Aorta (tissue), 5 donors: ENCODE data around the gene ACCSL. TPM values are rescaled to one million over a fixed set of nuclear protein-coding genes. Genes with fewer than 3 reads are reported as not detected.
A peak's percentile ranks its signal among the peaks of the same experiment; 100 is the strongest.

Experiments
- ATAC-seq: fragments of 200-7000 bp; cut with Tn5 transposase; one replicate; pipeline ENCODE4 v1.9.1; 2022; ENCODE audit warnings: moderate library complexity; ENCODE audit not compliant: low FRiP score
- DNase-seq, 2 donors: peaks; one replicate each; pipeline ENCODE4 v3.0.0-alpha.2; 2020
- H3K27ac ChIP-seq, 2 donors: one replicate each; pipeline ENCODE4 v1.5.1; 2013; ENCODE audit warnings: low read length in 2 of 2, mild to moderate bottlenecking in 2 of 2, moderate library complexity in 2 of 2, control low read depth in 1 of 2, inconsistent platforms in 1 of 2, low read depth in 1 of 2
- H3K27me3 ChIP-seq, 2 donors: one replicate each; pipeline ENCODE4 v1.6.1; 2013; ENCODE audit warnings: control low read depth in 1 of 2, low read length in 1 of 2, mild to moderate bottlenecking in 1 of 2, moderate library complexity in 1 of 2; ENCODE audit not compliant: insufficient read depth in 2 of 2, control insufficient read depth in 1 of 2
- H3K36me3 ChIP-seq, 2 donors: one replicate each; pipeline ENCODE4 v1.6.1; 2013; ENCODE audit warnings: control low read depth in 1 of 2, low read length in 1 of 2, mild to moderate bottlenecking in 1 of 2; ENCODE audit not compliant: insufficient read depth in 2 of 2, control insufficient read depth in 1 of 2
- H3K4me1 ChIP-seq, 2 donors: one replicate each; pipeline ENCODE4 v1.6.1; 2013; ENCODE audit warnings: low read length in 2 of 2, control low read depth in 1 of 2, mild to moderate bottlenecking in 1 of 2, moderate library complexity in 1 of 2; ENCODE audit not compliant: insufficient read depth in 2 of 2, control insufficient read depth in 1 of 2
- H3K4me3 ChIP-seq, 2 donors: one replicate each; pipeline ENCODE4 v1.5.1; 2013; ENCODE audit warnings: low read length in 2 of 2, control low read depth in 1 of 2, mild to moderate bottlenecking in 1 of 2
- H3K9me3 ChIP-seq: one replicate; pipeline ENCODE4 v1.6.1; 2013; ENCODE audit warnings: mild to moderate bottlenecking, low read length; ENCODE audit not compliant: control insufficient read depth
- WGBS, 2 donors: extraction: QIAGEN DNeasy Blood & Tissue Kit; methylation state at CpG; one replicate each; pipeline ENCODE4 v1.1.7; 2013; 5-methylcytosine and 5-hydroxymethylcytosine counted together
- intact Hi-C, 2 donors: fragments of 100-400 bp; cut with DNase I; formaldehyde crosslinking; loops; one replicate each; pipeline versions ENCODE4 v1.14.2 to v1.15.0; 2022
- polyA plus RNA-seq, 2 donors: library from polyadenylated mRNA; stranded (reverse); fragments of 200-250 nt; gene quantifications; one replicate each; pipeline ENCODE4 v1.2.3, GENCODE V29; 2013
- total RNA-seq, 2 donors: library from RNA; stranded (reverse); fragmentation: NEBNext Ultra II Directional; extraction: Animal tissue kit (Norgen Biotek cat#: 25700); gene quantifications; one replicate each; pipeline ENCODE4 v1.2.1, GENCODE V29; 2021
- donor health status: healthy with polysubstance abuse.
- donor health status: Bipolar disorder and iron deficiency.
- donor health status: DM: no; HTN: no; CAD: no.
- donor health status: DM: no; HTN: no; CAD: no.
- donor health status: DM: yes; HTN: yes; CAD: no.

ACCSL gene
- total and polyA plus RNA-seq, 4 donors = not detected

DNA sequence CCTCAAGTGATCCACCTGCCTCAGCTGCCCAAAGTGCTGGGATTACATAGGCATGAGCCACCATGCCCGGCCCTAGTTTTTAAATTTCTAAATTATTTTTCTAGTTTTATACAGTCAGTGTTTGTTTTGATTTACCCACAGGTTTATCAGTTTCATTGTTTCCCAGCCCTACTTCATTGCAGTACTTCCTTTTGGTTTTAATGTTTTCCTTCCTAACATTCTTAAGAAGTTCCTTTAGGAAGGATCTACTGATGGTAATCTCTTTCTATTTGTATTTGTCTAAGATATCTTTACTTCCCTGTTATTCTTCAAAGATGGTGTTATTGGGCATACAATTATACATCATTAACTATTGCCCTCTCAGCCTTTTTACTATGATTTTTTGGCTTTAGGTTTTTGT is 42.8 kb downstream of the ACCSL start:
- intact Hi-C loops = loop anchor here in 1 of 2 donors (5.0 kb wide), 1 partner anchor 447 kb away; no protein-coding TSS in a partner anchor
- ATAC-seq (no peak), DNase-seq (no peak)
- Histone ChIP-seq H3K9me3 (no peaks in the 10 kb centered on the region), H3K4me3 (no peak overlapping the region), H3K4me1 (no peaks in the 10 kb centered on the region), H3K27ac (no peak overlapping the region), H3K27me3 (no peaks in the 10 kb centered on the region), H3K36me3 (peaks cover 0 to 3% of the 10 kb centered on the region in 2 donors)
- 91 to 94% methylated on average over 1 of the region's 1 CpG for WGBS, 2 donors

DNA sequence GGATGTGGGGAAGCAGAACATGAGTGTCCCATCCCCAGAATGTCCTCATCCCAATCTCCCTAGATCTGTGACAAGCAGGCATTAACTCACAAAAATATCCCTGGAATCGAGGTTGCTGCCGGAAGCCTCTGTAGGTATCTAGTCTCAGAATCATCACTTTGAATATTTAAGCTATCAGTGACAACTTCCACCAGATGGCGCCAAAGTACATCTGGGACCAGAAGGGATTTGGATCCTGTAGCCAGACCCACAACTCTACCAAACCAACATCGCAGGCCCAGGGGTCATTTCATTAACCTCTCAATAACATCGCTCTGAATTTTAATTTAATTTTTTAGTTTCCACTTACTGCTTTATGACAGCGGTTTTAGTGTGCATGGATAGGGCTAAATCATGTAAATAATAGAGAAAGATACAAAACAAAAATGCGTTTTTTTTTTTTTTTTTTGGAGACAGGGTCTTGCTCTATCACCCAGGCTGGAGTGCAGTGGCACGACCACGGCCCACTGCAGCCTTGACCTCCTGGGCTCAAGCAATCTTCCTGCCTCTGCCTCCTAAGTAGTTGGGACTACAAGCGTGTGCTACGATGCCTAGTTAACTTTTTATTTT is 46.6 kb downstream of the ACCSL start:
- H3K4me1 ChIP-seq = no peaks in the 10 kb centered on the region
- WGBS, 2 donors = 28 to 29% methylated on average over 11 of the region's 11 CpGs
- DNase-seq (peak; percentile 79), ATAC-seq (peak; percentile 80)
- H3K36me3 ChIP-seq = peaks cover 0 to 3% of the 10 kb centered on the region in 2 donors
- no peaks in the 10 kb centered on the region for H3K27me3 ChIP-seq
- H3K4me3 ChIP-seq = no peak overlapping the region
- H3K9me3 ChIP-seq = no peaks in the 10 kb centered on the region
- intact Hi-C loops = loop anchor here in 1 of 2 donors (5.0 kb wide), 1 partner anchor 443 kb away; no protein-coding TSS in a partner anchor
- no peak overlapping the region for H3K27ac ChIP-seq

GRCh38 chr11:44095506-44096359 is 48.0 kb downstream of the ACCSL start, which contains the start of gene EXT2:
Gene EXT2, plus strand, starts transcription at chr11:44095678. Its CDS starts 12,035 bp downstream, at chr11:44107713.
- DNase-seq (peak; percentile 92 to 97), ATAC-seq (peak; percentile 97)
- no peaks in the 10 kb centered on the region for H3K4me1 ChIP-seq
- WGBS, 2 donors = 1% methylated on average over 70 to 83 of the region's 83 CpGs
- H3K36me3 ChIP-seq = peaks cover 2 to 5% of the 10 kb centered on the region in 2 donors
- no peaks in the 10 kb centered on the region for H3K27me3 ChIP-seq
- H3K9me3 ChIP-seq = no peaks in the 10 kb centered on the region
- peak within 1 kb of the TSS; percentile 94 to 96 for H3K4me3 ChIP-seq
- H3K27ac ChIP-seq = peak within 1 kb of the TSS in 1 of 2 donors; percentile 60
- intact Hi-C loops = loop anchor here in 1 of 2 donors (5.0 kb wide), 1 partner anchor 442 kb away; no protein-coding TSS in a partner anchor

DNA sequence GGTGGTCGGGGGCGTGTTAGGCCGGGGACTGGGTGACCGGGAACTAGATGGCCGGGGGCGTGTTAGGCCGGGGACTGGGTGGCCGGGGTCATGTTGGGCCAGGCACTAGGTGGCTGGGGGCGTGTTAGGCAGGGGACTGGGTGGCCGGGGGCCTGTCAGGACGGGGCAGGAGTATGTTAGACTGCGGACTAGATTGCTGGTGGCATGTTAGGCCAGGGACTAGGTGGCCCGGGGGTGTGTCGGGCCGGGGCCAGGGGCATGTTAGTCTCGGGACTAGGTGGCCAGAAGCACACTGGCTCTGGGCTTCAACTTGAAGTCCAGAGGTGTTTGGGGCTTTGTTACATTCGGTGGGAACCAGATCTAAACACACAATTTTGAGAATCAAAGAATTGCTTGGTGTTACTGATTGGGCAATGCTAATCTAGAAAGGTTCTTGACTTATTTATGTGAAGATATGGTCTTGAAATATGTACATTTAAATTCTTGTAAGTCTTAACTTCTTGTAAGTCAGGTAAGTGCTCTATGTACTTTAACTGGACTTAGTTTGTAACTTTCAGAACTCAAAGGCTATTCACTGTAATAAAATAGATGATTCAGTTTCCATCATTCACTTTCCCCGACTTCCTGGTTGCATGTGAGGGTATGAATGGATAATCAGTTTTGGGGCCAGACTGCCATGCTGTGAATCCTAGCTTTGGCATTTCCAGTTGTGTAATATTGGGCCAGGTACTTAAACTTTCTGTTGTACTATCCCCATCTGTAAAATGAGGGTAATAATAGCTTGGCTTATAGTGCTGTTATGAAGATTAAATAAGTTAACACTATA is 48.8 kb downstream of the ACCSL start:
- ATAC-seq (no peak), DNase-seq (peak in 1 of 2 donors; percentile 75)
- Histone ChIP-seq H3K4me1 (peaks cover under 1 to 2% of the 10 kb centered on the region in 2 donors), H3K4me3 (peak overlapping the region; percentile 94 to 96), H3K9me3 (no peaks in the 10 kb centered on the region), H3K27me3 (no peaks in the 10 kb centered on the region), H3K27ac (no peak overlapping the region), H3K36me3 (peaks cover 2 to 5% of the 10 kb centered on the region in 2 donors)
- 11% methylated on average over 18 of the region's 18 CpGs for WGBS, 2 donors
- intact Hi-C loops = loop anchor here in 1 of 2 donors (5.0 kb wide), 1 partner anchor 441 kb away; no protein-coding TSS in a partner anchor

DNA sequence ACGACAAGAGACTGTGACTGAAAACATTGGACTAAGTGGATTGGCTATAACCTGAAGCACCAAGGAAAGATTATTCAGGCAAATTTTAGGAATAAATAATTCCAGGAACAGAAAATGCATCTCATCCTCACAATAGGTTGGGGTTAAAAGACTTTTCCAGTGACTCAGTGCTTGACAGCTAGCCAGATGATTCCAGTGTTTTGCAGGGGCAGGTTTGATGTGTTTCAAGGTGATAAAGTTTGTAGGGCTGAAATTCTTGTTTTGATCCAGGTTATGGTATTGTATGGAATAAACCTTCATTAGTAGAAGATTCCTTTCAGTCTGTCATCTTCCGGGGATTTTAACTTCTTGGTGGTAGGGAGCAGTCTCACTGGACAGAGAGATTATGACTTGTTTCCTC is 50.0 kb downstream of the ACCSL start:
- no peak for ATAC-seq
- peaks cover 2 to 3% of the 10 kb centered on the region in 2 donors for H3K36me3 ChIP-seq
- H3K4me3 ChIP-seq = no peak overlapping the region
- H3K9me3 ChIP-seq = no peaks in the 10 kb centered on the region
- H3K27me3 ChIP-seq = no peaks in the 10 kb centered on the region
- 73 to 76% methylated on average over 2 of the region's 2 CpGs for WGBS, 2 donors
- DNase-seq = no peak
- H3K27ac ChIP-seq = no peak overlapping the region
- intact Hi-C loops = loop anchor here in 1 of 2 donors (5.0 kb wide), 1 partner anchor 439 kb away; no protein-coding TSS in a partner anchor
- peaks cover 2 to 4% of the 10 kb centered on the region in 2 donors for H3K4me1 ChIP-seq

GRCh38 chr11:44101098-44101497 is 53.3 kb downstream of the ACCSL start:
- H3K27ac ChIP-seq = no peak overlapping the region
- intact Hi-C loops = no loop called here
- H3K4me1 ChIP-seq = peaks cover 2 to 4% of the 10 kb centered on the region in 2 donors
- H3K9me3 ChIP-seq = no peaks in the 10 kb centered on the region
- 66 to 68% methylated on average over 2 of the region's 2 CpGs for WGBS, 2 donors
- ATAC-seq (no peak), DNase-seq (no peak)
- no peak overlapping the region for H3K4me3 ChIP-seq
- H3K36me3 ChIP-seq = peaks cover 2 to 3% of the 10 kb centered on the region in 2 donors
- H3K27me3 ChIP-seq = no peaks in the 10 kb centered on the region

- H3K27me3 ChIP-seq = no peaks in the 10 kb centered on the region
- H3K9me3 ChIP-seq = no peaks in the 10 kb centered on the region
- WGBS, 2 donors = 89% methylated on average over 5 of the region's 5 CpGs
- H3K4me1 ChIP-seq = peaks cover 2 to 4% of the 10 kb centered on the region in 2 donors
- H3K4me3 ChIP-seq = no peak overlapping the region
- no peak for DNase-seq
- intact Hi-C loops = no loop called here
- no peak for ATAC-seq
- H3K27ac ChIP-seq = no peak overlapping the region
- peaks cover 3 to 7% of the 10 kb centered on the region in 2 donors for H3K36me3 ChIP-seq
These were observed 56.9 kb downstream of the ACCSL start for GRCh38 chr11:44104481-44105294.
